GM12878 (cell line): ENCODE data around the gene RETREG1. TPM values are rescaled to one million over a fixed set of nuclear protein-coding genes. Genes with fewer than 3 reads are reported as not detected.

ENCODE experiments used
- ATAC-seq: fragments of 200-7000 bp; cut with Tn5 transposase; 3 replicates; pipeline ENCODE4 v1.9.1; 2020; ENCODE audit warnings: mild to moderate bottlenecking, moderate library complexity
- BruUV-seq: library from RNA; stranded (reverse); fragments of 400-500 nt; replicated peaks from 2 replicates; lab custom pipeline; 2021; lab: Mats Ljungman, UMichigan
- CTCF ChIA-PET: fragments of 300-600 bp; sonication (Branson Sonifier 250); formaldehyde crosslinking; extraction: SDS; loops from one replicate; lab custom pipeline; 2021; ENCODE audit warnings: inconsistent platforms; lab: Yijun Ruan, JAX
- POLR2A ChIA-PET: fragments of 350-600 bp; formaldehyde crosslinking; extraction: SDS; loops from one replicate; lab custom pipeline; 2021; ENCODE audit warnings: inconsistent platforms; lab: Charles Lee
- RAD21 ChIA-PET: fragments of 300-600 bp; sonication (Branson Sonifier 250); formaldehyde crosslinking; loops from one replicate; lab custom pipeline; 2023; ENCODE audit warnings: antibody characterized with exemption; ENCODE audit not compliant: unreplicated experiment; lab: Charles Lee
- SMC1A ChIA-PET: fragments of 300-600 bp; sonication (Branson Sonifier 250); formaldehyde crosslinking; loops from one replicate; lab custom pipeline; 2023; ENCODE audit not compliant: unreplicated experiment, uncharacterized antibody; lab: Charles Lee
- DNase-seq: peaks from one replicate; pipeline ENCODE4 v3.0.0-alpha.2; 2011; ENCODE audit warnings: low read depth, low spot score
- FAIRE-seq: peaks from 3 replicates; lab custom pipeline; 2011; peaks lifted over from hg19 to GRCh38; lab: Jason Lieb, UNC
- H2AFZ ChIP-seq: 2 replicates; pipeline ENCODE4 v1.6.0; 2011; ENCODE audit warnings: low read depth, low read length, control low read depth; ENCODE audit not compliant: control insufficient read depth
- H3K27ac ChIP-seq: 2 replicates; pipeline ENCODE4 v1.5.1; 2011; ENCODE audit warnings: control low read depth; ENCODE audit not compliant: control insufficient read depth, insufficient read depth
- H3K27me3 ChIP-seq, 2 experiments: replicated peaks in 1 of 2; 2 replicates each; pipeline versions ENCODE4 v1.6.0 to v1.6.1; 2011; ENCODE audit warnings: low read length in 1 of 2; ENCODE audit not compliant: control insufficient read depth in 2 of 2, insufficient read depth in 2 of 2
- H3K36me3 ChIP-seq, 2 experiments: 2 replicates each; pipeline ENCODE4 v1.5.1; 2011; ENCODE audit warnings: low read length in 1 of 2; ENCODE audit not compliant: control insufficient read depth in 2 of 2, insufficient read depth in 2 of 2
- H3K4me1 ChIP-seq: 2 replicates; pipeline ENCODE4 v1.6.1; 2011; ENCODE audit warnings: mild to moderate bottlenecking, low read length, moderate library complexity, mixed read lengths; ENCODE audit not compliant: control insufficient read depth, insufficient read depth
- H3K4me2 ChIP-seq: 2 replicates; pipeline ENCODE4 v1.6.0; 2011; ENCODE audit warnings: control low read depth; ENCODE audit not compliant: control insufficient read depth, insufficient read depth
- H3K4me3 ChIP-seq: fragments of 200-600 bp; sonication (generic); 2 replicates; pipeline ENCODE4 v1.5.1; 2016
- H3K79me2 ChIP-seq: 2 replicates; pipeline ENCODE4 v1.6.0; 2011; ENCODE audit warnings: low read length; ENCODE audit not compliant: control insufficient read depth, insufficient read depth
- H3K9ac ChIP-seq: 2 replicates; pipeline ENCODE4 v1.8.0; 2011; ENCODE audit warnings: low read length, control low read depth, mixed read lengths; ENCODE audit not compliant: control insufficient read depth, insufficient read depth
- H3K9me3 ChIP-seq: replicated peaks from 3 replicates; pipeline ENCODE4 v1.5.1; 2011; ENCODE audit warnings: mild to moderate bottlenecking, low read length; ENCODE audit not compliant: control insufficient read depth, insufficient read depth
- H4K20me1 ChIP-seq: 2 replicates; pipeline ENCODE4 v1.6.0; 2011; ENCODE audit not compliant: control insufficient read depth, insufficient read depth
- BACH1 ChIP-seq: fragments of 450-650 bp; IDR thresholded peaks from 2 replicates; pipeline ENCODE4 v1.6.1; 2017; ENCODE audit warnings: mild to moderate bottlenecking, borderline replicate concordance
- CHD2 ChIP-seq: IDR thresholded peaks from 2 replicates; pipeline ENCODE4 v1.6.1; 2011; ENCODE audit warnings: low read depth, low read length, improper control_type of control experiment, borderline replicate concordance
- EZH2 ChIP-seq: IDR thresholded peaks from 2 replicates; pipeline ENCODE4 v1.6.1; 2012; ENCODE audit warnings: low read depth, mild to moderate bottlenecking, control low read depth, inconsistent platforms, low read length, borderline replicate concordance; ENCODE audit not compliant: control insufficient read depth
- NR2C1 ChIP-seq: fragments of 450-650 bp; IDR thresholded peaks from 2 replicates; pipeline ENCODE4 v1.6.1; 2017; ENCODE audit warnings: antibody characterized with exemption, mild to moderate bottlenecking, moderate library complexity
- RB1 ChIP-seq: fragments of 450-650 bp; formaldehyde crosslinking; IDR thresholded peaks from 2 replicates; pipeline ENCODE4 v1.6.1; 2017; ENCODE audit warnings: mild to moderate bottlenecking, borderline replicate concordance
- RCOR1 ChIP-seq: conservative IDR thresholded peaks from 2 replicates; pipeline ENCODE4 v1.6.1; 2012; ENCODE audit warnings: low read depth, low read length, improper control_type of control experiment
- SP1 ChIP-seq: IDR thresholded peaks from one replicate; pipeline ENCODE4 v1.6.1; 2011; ENCODE audit warnings: low read depth, low read length
- SRF ChIP-seq, 2 experiments: IDR thresholded peaks; 2 replicates each; pipeline ENCODE4 v1.6.1; 2011; ENCODE audit warnings: low read depth in 2 of 2, low read length in 2 of 2, mild to moderate bottlenecking in 1 of 2, moderate library complexity in 1 of 2
- SUPT20H ChIP-seq: IDR thresholded peaks from 2 replicates; pipeline ENCODE4 v1.6.1; 2011; ENCODE audit warnings: low read depth, mild to moderate bottlenecking, low read length, moderate library complexity, borderline replicate concordance; ENCODE audit not compliant: control insufficient read depth
- TARDBP ChIP-seq: IDR thresholded peaks from 2 replicates; pipeline ENCODE4 v1.6.1; 2016; ENCODE audit warnings: borderline replicate concordance
- TBL1XR1 ChIP-seq: IDR thresholded peaks from 2 replicates; pipeline ENCODE4 v1.6.1; 2012; ENCODE audit warnings: low read depth, low read length, improper control_type of control experiment
- YBX1 ChIP-seq: fragments of 450-650 bp; IDR thresholded peaks from 2 replicates; pipeline ENCODE4 v1.6.1; 2016; ENCODE audit warnings: antibody characterized with exemption
- WGBS: methylation state at CpG from one replicate; pipeline ENCODE4 v1.1.6; 2016; ENCODE audit warnings: low lambda C conversion rate; ENCODE audit not compliant: insufficient replicate concordance, insufficient coverage; ENCODE audit errors: missing lambda C conversion rate; 5-methylcytosine and 5-hydroxymethylcytosine counted together
- in situ Hi-C: fragments of 300-500 bp; cut with MboI; formaldehyde crosslinking; loops from 9 replicates; pipeline ENCODE4 v1.14.3; 2018; ENCODE audit warnings: mixed read lengths
- intact Hi-C: fragments of 100-400 bp; cut with micrococcal nuclease; formaldehyde crosslinking; loops from one replicate; pipeline ENCODE4 v1.14.2; 2022; ENCODE audit not compliant: unreplicated experiment
- polyA plus RNA-seq, 11 experiments: library from polyadenylated mRNA; depleted of rRNA in 4 of 11; unstranded in 6 of 11; stranded (reverse) in 5 of 11; fragments of >200 nt; fragmentation: Nextera tagmentation in 4 of 11; fragmentation: Illumina TruSeq in 1 of 11; extraction: Ambion mirVana in 4 of 11; extraction: Trizol in 1 of 11; gene quantifications; 1 replicate in 1 of 11; 2 replicates in 10 of 11; pipeline versions ENCODE4 v1.2.1 to v1.2.3, GENCODE V29; 2011 to 2016; ENCODE audit warnings: inconsistent platforms in 2 of 11, missing spikeins in 2 of 11, low read depth in 1 of 11
- total RNA-seq, 4 experiments: library from RNA; depleted of rRNA in 3 of 4; stranded (reverse); fragments of >200 nt in 3 of 4; fragmentation: Illumina TruSeq in 1 of 4; extraction: Trizol in 1 of 4; gene quantifications; 2 replicates each; pipeline versions ENCODE4 v1.2.1 to v1.2.3, GENCODE V29; 2013 to 2021
- TF ChIP-seq, protein P1 (sequence below): IDR thresholded peaks from 2 replicates; pipeline ENCODE4 v1.6.1; 2012; ENCODE audit warnings: low read depth, low read length, improper control_type of control experiment

The RETREG1 gene
- total and polyA plus RNA-seq, 10 of the 15 experiments (the other 5 are each of a cell fraction or from before 2014, with no cell fraction given) = 3.9 to 8.9 (median 6.4) TPM

DNA sequence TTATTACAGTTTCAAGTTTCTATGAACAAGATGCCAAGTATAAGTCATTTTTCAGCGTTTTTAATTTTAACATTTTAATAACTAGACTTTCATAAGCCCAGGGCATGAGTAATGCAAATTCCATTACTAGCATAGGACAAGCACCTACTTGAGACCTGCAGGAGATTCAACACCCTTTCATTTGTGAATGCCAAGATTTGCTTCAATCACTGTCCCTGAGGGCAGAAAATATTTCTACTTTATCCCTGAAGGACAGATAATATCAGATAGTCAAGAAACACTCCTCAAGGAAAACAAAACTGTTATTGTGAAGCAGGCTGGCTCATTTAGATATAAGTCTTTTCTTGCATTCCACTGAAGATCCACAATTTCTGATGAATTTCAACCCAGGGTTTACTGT lies 123.5 kb downstream of the RETREG1 start:
- no TSS peak for BruUV-seq
- SMC1A ChIA-PET = no interaction called here
- Histone ChIP-seq H3K36me3 (no peaks in the 10 kb centered on the region), H4K20me1 (no peaks in the 10 kb centered on the region), H3K9me3 (peaks cover 2% of the 10 kb centered on the region; the same call in 1 of the 3 replicates), H2AFZ (no peak overlapping the region), H3K4me3 (no peak overlapping the region)
- in situ Hi-C loops = no loop called here
- FAIRE-seq = no peak
- no peak for ATAC-seq
- TF ChIP-seq TBL1XR1 (no peak), EZH2 (no peak), YBX1 (no peak), SRF (IDR thresholded peaks at IDR 0.05; ENCODE audit: low read depth in 2 of 2, low read length in 2 of 2) (no peak), RCOR1 (no peak), SUPT20H (no peak), NR2C1 (no peak), RB1 (no peak), BACH1 (no peak), TARDBP (no peak), CHD2 (no peak), SP1 (no peak)
- TF ChIP-seq, protein P1, sequence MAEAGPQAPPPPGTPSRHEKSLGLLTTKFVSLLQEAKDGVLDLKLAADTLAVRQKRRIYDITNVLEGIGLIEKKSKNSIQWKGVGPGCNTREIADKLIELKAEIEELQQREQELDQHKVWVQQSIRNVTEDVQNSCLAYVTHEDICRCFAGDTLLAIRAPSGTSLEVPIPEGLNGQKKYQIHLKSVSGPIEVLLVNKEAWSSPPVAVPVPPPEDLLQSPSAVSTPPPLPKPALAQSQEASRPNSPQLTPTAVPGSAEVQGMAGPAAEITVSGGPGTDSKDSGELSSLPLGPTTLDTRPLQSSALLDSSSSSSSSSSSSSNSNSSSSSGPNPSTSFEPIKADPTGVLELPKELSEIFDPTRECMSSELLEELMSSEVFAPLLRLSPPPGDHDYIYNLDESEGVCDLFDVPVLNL = no peak
- TF ChIP-seq, all 136 proteins: peak for 0
- ChIA-PET CTCF (no interaction called here), POLR2A (no interaction called here), RAD21 (no interaction called here)
- Histone ChIP-seq H3K4me1 (no peaks in the 10 kb centered on the region), H3K27ac (no peak overlapping the region), H3K27me3 (no peaks in the 10 kb centered on the region), H3K79me2 (no peaks in the 10 kb centered on the region), H3K9ac (no peak overlapping the region), H3K4me2 (no peak overlapping the region)
- intact Hi-C loops = no loop called here
- WGBS = 0% methylated on average over 1 of the region's 1 CpG
- no peak for DNase-seq
